OCI-LY7 (cell line): ENCODE results near the gene DAPK1. TPM values are rescaled to one million over a fixed set of nuclear protein-coding genes. Genes with fewer than 3 reads are reported as not detected.

Experiments used
- BruUV-seq: library from RNA; stranded (reverse); fragments of 400-500 nt; replicated peaks from 2 replicates; lab custom pipeline; 2021; lab: Mats Ljungman, UMichigan
- CTCF ChIA-PET: fragments of 300-600 bp; sonication (Branson Sonifier 250); formaldehyde crosslinking; loops from one replicate; lab custom pipeline; 2022; ENCODE audit warnings: antibody characterized with exemption; ENCODE audit not compliant: unreplicated experiment; lab: Charles Lee
- POLR2A ChIA-PET: fragments of 300-600 bp; sonication (Branson Sonifier 250); formaldehyde crosslinking; loops from one replicate; lab custom pipeline; 2022; ENCODE audit warnings: antibody characterized with exemption; lab: Charles Lee
- DNase-seq: peaks from one replicate; pipeline ENCODE4 v3.0.0-alpha.2; 2015; ENCODE audit warnings: low spot score
- H2AFZ ChIP-seq: fragments of 200-600 bp; sonication (generic), shearing (Covaris generic); 2 replicates; pipeline ENCODE4 v1.6.1; 2014; ENCODE audit warnings: mild to moderate bottlenecking, antibody characterized with exemption, low read length, moderate library complexity
- H3K27ac ChIP-seq: fragments of 200-600 bp; sonication (generic); 2 replicates; pipeline ENCODE4 v1.5.1; 2014; ENCODE audit warnings: mixed run types, low read depth, mild to moderate bottlenecking, moderate library complexity, low read length, inconsistent platforms; ENCODE audit not compliant: poor library complexity, severe bottlenecking
- H3K36me3 ChIP-seq: fragments of 200-600 bp; sonication (generic); 2 replicates; pipeline ENCODE4 v1.6.1; 2014; ENCODE audit warnings: mild to moderate bottlenecking, antibody characterized with exemption, low read length, moderate library complexity, mixed read lengths; ENCODE audit not compliant: insufficient read depth
- H3K4me1 ChIP-seq: fragments of 200-600 bp; sonication (generic); 2 replicates; pipeline ENCODE4 v1.5.1; 2014; ENCODE audit warnings: mild to moderate bottlenecking, low read length; ENCODE audit not compliant: insufficient read depth, poor library complexity, severe bottlenecking
- H3K4me2 ChIP-seq: fragments of 200-600 bp; sonication (generic); 2 replicates; pipeline ENCODE4 v1.6.1; 2014; ENCODE audit warnings: mild to moderate bottlenecking, low read length
- H3K4me3 ChIP-seq: fragments of 200-600 bp; sonication (generic); 2 replicates; pipeline ENCODE4 v1.5.1; 2014; ENCODE audit warnings: mild to moderate bottlenecking, low read depth, low read length; ENCODE audit not compliant: poor library complexity, severe bottlenecking
- H3K79me2 ChIP-seq: fragments of 200-600 bp; sonication (generic); 2 replicates; pipeline ENCODE4 v1.6.1; 2016; ENCODE audit warnings: low read depth, mild to moderate bottlenecking, low read length, moderate library complexity, mixed read lengths; ENCODE audit not compliant: insufficient read depth
- H3K9me2 ChIP-seq: fragments of 200-600 bp; sonication (generic); 2 replicates; pipeline ENCODE4 v1.6.1; 2016; ENCODE audit warnings: mild to moderate bottlenecking, low read length, mixed read lengths; ENCODE audit not compliant: insufficient read depth
- H3K9me3 ChIP-seq: fragments of 200-600 bp; sonication (generic); 2 replicates; pipeline ENCODE4 v1.6.1; 2014; ENCODE audit warnings: mild to moderate bottlenecking, mixed run types, low read length, mixed read lengths
- H4K20me1 ChIP-seq: fragments of 200-600 bp; sonication (generic); 2 replicates; pipeline ENCODE4 v1.6.1; 2014; ENCODE audit warnings: mild to moderate bottlenecking, antibody characterized with exemption, low read length, moderate library complexity, mixed read lengths; ENCODE audit not compliant: insufficient read depth
- CTCF ChIP-seq: fragments of 200-600 bp; sonication (generic); conservative IDR thresholded peaks from 2 replicates; pipeline ENCODE4 v1.5.1; 2014; ENCODE audit warnings: mild to moderate bottlenecking, antibody characterized with exemption, low read length, moderate library complexity, mixed read lengths
- EZH2phosphoT487 ChIP-seq: fragments of 200-600 bp; sonication (generic); IDR thresholded peaks from 2 replicates; pipeline ENCODE4 v1.6.1; 2018; ENCODE audit warnings: low read depth, borderline replicate concordance, mild to moderate bottlenecking, mixed run types, antibody characterized with exemption, low read length, moderate library complexity, mixed read lengths
- intact Hi-C: fragments of 100-400 bp; cut with micrococcal nuclease; formaldehyde crosslinking; loops from one replicate; pipeline ENCODE4 v1.10.0; 2022; ENCODE audit not compliant: unreplicated experiment
- total RNA-seq, 2 experiments: library from RNA; depleted of rRNA in 1 of 2; stranded (reverse); fragments of >200 nt in 1 of 2; shearing (Covaris generic) in 1 of 2; gene quantifications; 2 replicates each; pipeline ENCODE4 v1.2.3, GENCODE V29; 2014 to 2022

The DAPK1 gene
- total RNA-seq, 2 experiments from 2014 or later = 0.25 to 3.5 TPM

GRCh38 chr9:87594662-87595061 is 97.0 kb downstream of the DAPK1 start:
- CTCF ChIA-PET = no interaction called here

GRCh38 chr9:87595610-87596009 is 97.9 kb downstream of the DAPK1 start:
- H3K36me3 ChIP-seq = no peaks in the 10 kb centered on the region
- no peak overlapping the region for H2AFZ ChIP-seq
- H3K4me2 ChIP-seq = no peak overlapping the region
- no peaks in the 10 kb centered on the region for H3K9me3 ChIP-seq
- CTCF ChIA-PET = no interaction called here
- H3K4me1 ChIP-seq = no peaks in the 10 kb centered on the region
- TF ChIP-seq EZH2phosphoT487 = no peak
- no peak for TF ChIP-seq CTCF
- DNase-seq = no peak
- H3K9me2 ChIP-seq = no peaks in the 10 kb centered on the region
- POLR2A ChIA-PET = interaction anchor here (0.6 to 1.0 kb wide), 2 partner anchors 9 to 59 kb away, joined by 3 read pairs; no protein-coding TSS in a partner anchor
- H3K27ac ChIP-seq = no peak overlapping the region
- intact Hi-C loops = no loop called here
- no TSS peak for BruUV-seq
- H4K20me1 ChIP-seq = no peaks in the 10 kb centered on the region
- H3K79me2 ChIP-seq = no peaks in the 10 kb centered on the region
- no peak overlapping the region for H3K4me3 ChIP-seq

More at GRCh38 chr9:87594662-87595061, 97.0 kb downstream of the DAPK1 start:
- intact Hi-C loops = no loop called here
- no peak overlapping the region for H2AFZ ChIP-seq
- H3K36me3 ChIP-seq = no peaks in the 10 kb centered on the region
- H3K27ac ChIP-seq = no peak overlapping the region
- no peaks in the 10 kb centered on the region for H3K79me2 ChIP-seq
- no peak for TF ChIP-seq EZH2phosphoT487
- TF ChIP-seq CTCF = no peak
- no peaks in the 10 kb centered on the region for H3K4me1 ChIP-seq
- BruUV-seq = no TSS peak
- no peaks in the 10 kb centered on the region for H3K9me3 ChIP-seq
- no peak overlapping the region for H3K4me3 ChIP-seq
- no peak for DNase-seq
- no peaks in the 10 kb centered on the region for H4K20me1 ChIP-seq
- POLR2A ChIA-PET = interaction anchor here (1.0 kb wide), 1 partner anchor 58 kb away, joined by 3 read pairs; no protein-coding TSS in a partner anchor
- no peaks in the 10 kb centered on the region for H3K9me2 ChIP-seq
- no peak overlapping the region for H3K4me2 ChIP-seq

GRCh38 chr9:87596862-87597261 is 99.2 kb downstream of the DAPK1 start:
- H3K9me2 ChIP-seq = no peaks in the 10 kb centered on the region
- DNase-seq = no peak
- intact Hi-C loops = no loop called here
- TF ChIP-seq EZH2phosphoT487 (no peak), CTCF (no peak)
- no peaks in the 10 kb centered on the region for H3K79me2 ChIP-seq
- CTCF ChIA-PET = interaction anchor here (0.6 kb wide), 1 partner anchor 165 kb away, joined by 3 read pairs; no protein-coding TSS in a partner anchor
- no peak overlapping the region for H3K27ac ChIP-seq
- H3K4me3 ChIP-seq = no peak overlapping the region
- no peak overlapping the region for H2AFZ ChIP-seq
- no TSS peak for BruUV-seq
- H4K20me1 ChIP-seq = no peaks in the 10 kb centered on the region
- H3K4me2 ChIP-seq = no peak overlapping the region
- no peaks in the 10 kb centered on the region for H3K4me1 ChIP-seq
- no peaks in the 10 kb centered on the region for H3K36me3 ChIP-seq
- POLR2A ChIA-PET = interaction anchor here (1.0 kb wide), 1 partner anchor 11 kb away, joined by 3 read pairs; no protein-coding TSS in a partner anchor
- no peaks in the 10 kb centered on the region for H3K9me3 ChIP-seq
